Activated CD8-positive, alpha-beta memory T cell treated with anti-CD3 and anti-CD28 coated beads, Interleukin-2, amount 10 ng/mL, durations not matched to agents 7 days and 5 days (primary cell): Measurements from ENCODE around the gene KASH5. TPM values are rescaled to one million over a fixed set of nuclear protein-coding genes. Genes with fewer than 3 reads are reported as not detected.

ENCODE experiments used
- ATAC-seq: fragments of 150-1000 bp; cut with Tn5 transposase; one replicate; pipeline ENCODE4 v1.10.0; 2021; ENCODE audit warnings: moderate library complexity
- CTCF ChIA-PET: fragments of 350-600 bp; sonication (Branson Sonifier 250); formaldehyde crosslinking; loops from one replicate; lab custom pipeline; 2021; ENCODE audit warnings: antibody characterized with exemption; lab: Charles Lee
- DNase-seq: peaks from one replicate; pipeline ENCODE4 v3.0.0-alpha.2; 2020
- H3K27ac Mint-ChIP-seq: one replicate; pipeline ENCODE4 v1.8.0; 2021; ENCODE audit warnings: mild to moderate bottlenecking, mixed read lengths
- H3K27me3 Mint-ChIP-seq: one replicate; pipeline ENCODE4 v1.8.0; 2021; ENCODE audit warnings: mixed read lengths
- H3K36me3 Mint-ChIP-seq: one replicate; pipeline ENCODE4 v1.8.0; 2021; ENCODE audit warnings: mild to moderate bottlenecking, mixed read lengths
- H3K4me1 Mint-ChIP-seq: one replicate; pipeline ENCODE4 v1.8.0; 2021; ENCODE audit warnings: mixed read lengths
- H3K4me3 Mint-ChIP-seq: one replicate; pipeline ENCODE4 v1.8.0; 2021; ENCODE audit warnings: mild to moderate bottlenecking, moderate library complexity, mixed read lengths
- H3K9me3 Mint-ChIP-seq: one replicate; pipeline ENCODE4 v1.8.0; 2022; ENCODE audit warnings: low read depth, mixed read lengths
- total RNA-seq, 2 experiments: library from RNA; stranded (reverse); gene quantifications; one replicate each; pipeline ENCODE4 v1.2.3, GENCODE V29; 2021

Gene KASH5
- total RNA-seq, 2 experiments from 2014 or later = 0.64 TPM; not detected in 1

GRCh38 chr19:49348305-49349189 is 39.5 kb upstream of the KASH5 start:
- no peaks in the 10 kb centered on the region for H3K27me3 Mint-ChIP-seq
- DNase-seq = no peak
- CTCF ChIA-PET = interaction anchor here (1.5 to 1.9 kb wide), 3 partner anchors 10 to 21 kb away, joined by 3 to 5 read pairs (median 4); no protein-coding TSS in a partner anchor
- ATAC-seq = no peak
- H3K4me3 Mint-ChIP-seq = no peak overlapping the region
- H3K9me3 Mint-ChIP-seq = peaks cover 3% of the 10 kb centered on the region
- H3K4me1 Mint-ChIP-seq = peaks cover 7% of the 10 kb centered on the region
- no peaks in the 10 kb centered on the region for H3K36me3 Mint-ChIP-seq
- no peak overlapping the region for H3K27ac Mint-ChIP-seq

- H3K27me3 Mint-ChIP-seq = no peaks in the 10 kb centered on the region
- H3K4me3 Mint-ChIP-seq = no peak overlapping the region
- no peaks in the 10 kb centered on the region for H3K36me3 Mint-ChIP-seq
- no peak for DNase-seq
- peaks cover 6% of the 10 kb centered on the region for H3K4me1 Mint-ChIP-seq
- CTCF ChIA-PET = interaction anchor here (1.5 kb wide), 1 partner anchor 20 kb away, joined by 5 read pairs; no protein-coding TSS in a partner anchor
- H3K27ac Mint-ChIP-seq = no peak overlapping the region
- no peak for ATAC-seq
- peaks cover 3% of the 10 kb centered on the region for H3K9me3 Mint-ChIP-seq
Measured at GRCh38 chr19:49349567-49349966, 38.5 kb upstream of the KASH5 start.

- no peak overlapping the region for H3K4me3 Mint-ChIP-seq
- no peaks in the 10 kb centered on the region for H3K36me3 Mint-ChIP-seq
- no peaks in the 10 kb centered on the region for H3K9me3 Mint-ChIP-seq
- ATAC-seq (no peak), DNase-seq (no peak)
- peaks cover 22% of the 10 kb centered on the region for H3K27me3 Mint-ChIP-seq
- no peak overlapping the region for H3K27ac Mint-ChIP-seq
- CTCF ChIA-PET = no interaction called here
- peaks cover 2% of the 10 kb centered on the region for H3K4me1 Mint-ChIP-seq
Measured at GRCh38 chr19:49355909-49356353, 32.1 kb upstream of the KASH5 start.

GRCh38 chr19:49356382-49356781 is 31.7 kb upstream of the KASH5 start:
- Mint-ChIP-seq H3K4me1 (peaks cover 2% of the 10 kb centered on the region), H3K36me3 (no peaks in the 10 kb centered on the region), H3K27me3 (peaks cover 22% of the 10 kb centered on the region), H3K27ac (no peak overlapping the region), H3K4me3 (no peak overlapping the region), H3K9me3 (no peaks in the 10 kb centered on the region)
- ATAC-seq (no peak), DNase-seq (no peak)
- CTCF ChIA-PET = no interaction called here

GRCh38 chr19:49357186-49357585 is 30.9 kb upstream of the KASH5 start:
- no peak for ATAC-seq
- no peak overlapping the region for H3K4me3 Mint-ChIP-seq
- CTCF ChIA-PET = interaction anchor here (0.8 kb wide), 1 partner anchor 112 kb away, joined by 3 read pairs; no protein-coding TSS in a partner anchor
- no peak overlapping the region for H3K27ac Mint-ChIP-seq
- DNase-seq = no peak
- H3K9me3 Mint-ChIP-seq = no peaks in the 10 kb centered on the region
- peaks cover 22% of the 10 kb centered on the region for H3K27me3 Mint-ChIP-seq
- H3K36me3 Mint-ChIP-seq = no peaks in the 10 kb centered on the region
- H3K4me1 Mint-ChIP-seq = peaks cover 2% of the 10 kb centered on the region

- Mint-ChIP-seq H3K27me3 (peaks cover 27% of the 10 kb centered on the region), H3K27ac (no peak overlapping the region), H3K4me3 (no peak overlapping the region), H3K36me3 (no peaks in the 10 kb centered on the region), H3K9me3 (no peaks in the 10 kb centered on the region), H3K4me1 (peaks cover 2% of the 10 kb centered on the region)
- ATAC-seq (no peak), DNase-seq (no peak)
- CTCF ChIA-PET = interaction anchor here (0.6 kb wide), 1 partner anchor 14 kb away, joined by 3 read pairs; no protein-coding TSS in a partner anchor
Measured at GRCh38 chr19:49359851-49360820, 27.9 kb upstream of the KASH5 start.

- Mint-ChIP-seq H3K4me1 (no peaks in the 10 kb centered on the region), H3K36me3 (no peaks in the 10 kb centered on the region), H3K27ac (no peak overlapping the region), H3K27me3 (peaks cover 17% of the 10 kb centered on the region), H3K4me3 (no peak overlapping the region), H3K9me3 (no peaks in the 10 kb centered on the region)
- DNase-seq (no peak), ATAC-seq (no peak)
- CTCF ChIA-PET = interaction anchor here (0.7 kb wide), 1 partner anchor 34 kb away, joined by 3 read pairs; no protein-coding TSS in a partner anchor
Measured at GRCh38 chr19:49361438-49362047, 26.5 kb upstream of the KASH5 start.

- ATAC-seq (no peak), DNase-seq (no peak)
- Mint-ChIP-seq H3K36me3 (no peaks in the 10 kb centered on the region), H3K4me3 (no peak within 1 kb of the TSS), H3K4me1 (no peaks in the 10 kb centered on the region), H3K27me3 (peaks cover 14% of the 10 kb centered on the region), H3K27ac (no peak within 1 kb of the TSS), H3K9me3 (no peaks in the 10 kb centered on the region)
- CTCF ChIA-PET = interaction anchor here (0.7 to 0.9 kb wide), 3 partner anchors 35 to 317 kb away, joined by 3 to 4 read pairs (median 3); no protein-coding TSS in a partner anchor
Measured at GRCh38 chr19:49362048-49362928, 25.8 kb upstream of the KASH5 start, which contains the start of gene TEAD2. Gene TEAD2, minus strand, starts transcription at chr19:49362416. Its CDS starts 2,341 bp downstream, at chr19:49360075.

GRCh38 chr19:49362929-49363267 is 25.2 kb upstream of the KASH5 start:
- Mint-ChIP-seq H3K27me3 (peaks cover 14% of the 10 kb centered on the region), H3K4me1 (no peaks in the 10 kb centered on the region), H3K4me3 (no peak overlapping the region), H3K9me3 (no peaks in the 10 kb centered on the region), H3K27ac (no peak overlapping the region), H3K36me3 (no peaks in the 10 kb centered on the region)
- DNase-seq (no peak), ATAC-seq (no peak)
- CTCF ChIA-PET = interaction anchor here (0.8 to 0.9 kb wide), 2 partner anchors 108 to 317 kb away, joined by 3 to 4 read pairs; no protein-coding TSS in a partner anchor

GRCh38 chr19:49363268-49364082 is 24.6 kb upstream of the KASH5 start, which contains the start of gene DKKL1:
Gene DKKL1, plus strand, starts transcription at chr19:49363877. Its CDS starts 122 bp downstream, at chr19:49363999.
- H3K27me3 Mint-ChIP-seq = peaks cover 14% of the 10 kb centered on the region
- H3K4me1 Mint-ChIP-seq = no peaks in the 10 kb centered on the region
- H3K27ac Mint-ChIP-seq = no peak within 1 kb of the TSS
- no peak within 1 kb of the TSS for H3K4me3 Mint-ChIP-seq
- H3K36me3 Mint-ChIP-seq = no peaks in the 10 kb centered on the region
- H3K9me3 Mint-ChIP-seq = no peaks in the 10 kb centered on the region
- DNase-seq (peak; percentile 91), ATAC-seq (peak; percentile 89)
- CTCF ChIA-PET = interaction anchor here (0.8 to 0.9 kb wide), 2 partner anchors 107 to 316 kb away, joined by 3 to 4 read pairs; no protein-coding TSS in a partner anchor

- Mint-ChIP-seq H3K4me1 (no peaks in the 10 kb centered on the region), H3K9me3 (no peaks in the 10 kb centered on the region), H3K4me3 (no peak overlapping the region), H3K36me3 (no peaks in the 10 kb centered on the region), H3K27me3 (peaks cover 11% of the 10 kb centered on the region), H3K27ac (no peak overlapping the region)
- DNase-seq = no peak
- CTCF ChIA-PET = no interaction called here
- ATAC-seq = no peak
Measured at GRCh38 chr19:49364083-49364737, 23.8 kb upstream of the KASH5 start.
